ENCODE data around the gene KRTAP10-6.

DNA sequence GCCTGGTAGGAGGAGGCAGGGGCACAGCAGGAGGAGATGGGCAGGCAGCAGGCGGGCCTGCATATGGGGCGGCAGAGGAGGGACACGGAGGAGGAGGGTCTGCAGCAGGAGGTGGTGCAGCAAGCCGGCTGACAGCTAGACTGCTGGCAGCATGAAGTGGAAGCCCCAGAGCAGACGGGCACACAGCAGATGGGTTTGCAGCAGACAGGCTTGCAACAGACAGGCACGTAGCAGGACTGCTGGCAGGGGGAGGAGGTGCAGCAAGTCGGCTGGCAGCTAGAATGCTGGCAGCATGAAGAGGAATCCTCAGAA is 12.5 kb downstream of the KRTAP10-6 start:
- TF ChIP-seq, protein P1, sequence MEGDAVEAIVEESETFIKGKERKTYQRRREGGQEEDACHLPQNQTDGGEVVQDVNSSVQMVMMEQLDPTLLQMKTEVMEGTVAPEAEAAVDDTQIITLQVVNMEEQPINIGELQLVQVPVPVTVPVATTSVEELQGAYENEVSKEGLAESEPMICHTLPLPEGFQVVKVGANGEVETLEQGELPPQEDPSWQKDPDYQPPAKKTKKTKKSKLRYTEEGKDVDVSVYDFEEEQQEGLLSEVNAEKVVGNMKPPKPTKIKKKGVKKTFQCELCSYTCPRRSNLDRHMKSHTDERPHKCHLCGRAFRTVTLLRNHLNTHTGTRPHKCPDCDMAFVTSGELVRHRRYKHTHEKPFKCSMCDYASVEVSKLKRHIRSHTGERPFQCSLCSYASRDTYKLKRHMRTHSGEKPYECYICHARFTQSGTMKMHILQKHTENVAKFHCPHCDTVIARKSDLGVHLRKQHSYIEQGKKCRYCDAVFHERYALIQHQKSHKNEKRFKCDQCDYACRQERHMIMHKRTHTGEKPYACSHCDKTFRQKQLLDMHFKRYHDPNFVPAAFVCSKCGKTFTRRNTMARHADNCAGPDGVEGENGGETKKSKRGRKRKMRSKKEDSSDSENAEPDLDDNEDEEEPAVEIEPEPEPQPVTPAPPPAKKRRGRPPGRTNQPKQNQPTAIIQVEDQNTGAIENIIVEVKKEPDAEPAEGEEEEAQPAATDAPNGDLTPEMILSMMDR (conservative IDR thresholded peaks at IDR 0.05; ENCODE audit: low read depth, low read length) = no peak
- no peak for TF ChIP-seq EZH2 (IDR thresholded peaks at IDR 0.05; ENCODE audit: borderline replicate concordance, low read depth, low read length, poor library complexity, severe bottlenecking)
